GM19023 (cell line): Measurements from ENCODE around the gene OLFM1.

Source experiments
- ATAC-seq: cut with Tn5 transposase; IDR thresholded peaks from one replicate; pipeline ENCODE4 v1.9.1; 2021; ENCODE audit warnings: mild to moderate bottlenecking, moderate library complexity; ENCODE audit not compliant: unreplicated experiment

OLFM1 gene

GRCh38 chr9:135075234-135076142 is 12.0 kb upstream of the OLFM1 start:
- ATAC-seq = no peak

- ATAC-seq = no peak
Measured at GRCh38 chr9:135076143-135076875, 11.2 kb upstream of the OLFM1 start.

GRCh38 chr9:135076876-135077430 is 10.5 kb upstream of the OLFM1 start:
- ATAC-seq = no peak

GRCh38 chr9:135077497-135078200 is 9.8 kb upstream of the OLFM1 start:
- ATAC-seq = no peak

GRCh38 chr9:135078361-135078821 is 9.1 kb upstream of the OLFM1 start:
- ATAC-seq = no peak

- no peak for ATAC-seq
Measured at GRCh38 chr9:135079018-135079417, 8.4 kb upstream of the OLFM1 start.

- no peak for ATAC-seq
Measured at GRCh38 chr9:135079676-135080075, 7.8 kb upstream of the OLFM1 start.

GRCh38 chr9:135080286-135081263 is 6.9 kb upstream of the OLFM1 start:
- no peak for ATAC-seq

GRCh38 chr9:135081264-135081660 is 6.2 kb upstream of the OLFM1 start:
- no peak for ATAC-seq

- ATAC-seq = no peak
Measured at GRCh38 chr9:135081731-135082130, 5.7 kb upstream of the OLFM1 start.

- no peak for ATAC-seq
Measured at GRCh38 chr9:135082536-135082935, 4.9 kb upstream of the OLFM1 start.

GRCh38 chr9:135083241-135083810 is 4.1 kb upstream of the OLFM1 start:
- no peak for ATAC-seq

- ATAC-seq = no peak
Measured at GRCh38 chr9:135083831-135084230, 3.6 kb upstream of the OLFM1 start.

- ATAC-seq = no peak
Measured at GRCh38 chr9:135084262-135084661, 3.2 kb upstream of the OLFM1 start.

- ATAC-seq = no peak
Measured at GRCh38 chr9:135084881-135085760, 2.3 kb upstream of the OLFM1 start.

- ATAC-seq = no peak
Measured at GRCh38 chr9:135085830-135086546, 1.5 kb upstream of the OLFM1 start.

GRCh38 chr9:135086597-135087488 is 625 bp upstream of the OLFM1 start:
- ATAC-seq = no peak
